Muscle of arm (tissue), 12 donors: ENCODE measurements around the gene PVALB. TPM values are rescaled to one million over a fixed set of nuclear protein-coding genes. Genes with fewer than 3 reads are reported as not detected.
A peak's percentile ranks its signal among the peaks of the same experiment; 100 is the strongest.

Source experiments
- DNase-seq: peaks from one replicate; pipeline ENCODE4 v3.0.0-alpha.2; 2013
- polyA plus RNA-seq, 12 donors: library from polyadenylated mRNA; unstranded; fragments of 120-200 nt; gene quantifications; one replicate each; pipeline ENCODE4 v1.2.1, GENCODE V29; 2013; ENCODE audit not compliant: insufficient read length in 12 of 12

Gene PVALB
- polyA plus RNA-seq, 12 donors, result 2.8 to 26.3 (median 15.3) TPM; not detected in 2

DNA sequence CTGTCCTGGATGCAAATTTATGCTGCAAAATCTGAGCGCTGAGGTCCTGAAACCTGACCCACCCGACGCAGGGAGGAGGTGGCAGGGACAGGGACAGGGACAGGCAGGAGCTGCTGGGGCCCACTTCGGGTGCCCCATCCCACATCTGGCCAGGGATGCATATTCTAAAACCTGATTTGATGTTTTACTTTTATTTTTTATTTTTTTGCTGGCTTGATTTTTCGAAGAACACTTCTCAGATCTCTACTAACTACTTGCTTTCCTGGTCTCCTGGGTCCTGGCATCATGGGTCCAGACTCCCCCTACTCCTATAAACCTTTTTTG is 652 bp upstream of the PVALB start:
- no peak for DNase-seq

DNA sequence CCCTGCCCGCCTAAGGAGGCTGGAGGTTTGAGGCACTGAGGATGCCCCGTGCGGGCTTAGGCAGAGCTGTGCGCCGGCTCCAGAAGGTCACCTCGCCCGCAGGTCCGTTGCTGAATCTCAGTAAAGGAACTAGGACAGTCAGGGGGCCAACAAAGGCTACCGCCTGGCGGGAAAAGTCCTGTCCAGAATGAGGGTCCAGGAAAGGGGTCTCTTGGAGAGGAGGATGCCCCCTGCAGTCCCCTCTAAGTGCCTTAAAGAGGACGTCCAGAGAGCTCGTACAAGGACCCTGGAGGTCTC is 548 bp downstream of the PVALB start:
- no peak for DNase-seq

GRCh38 chr22:36815558-36816338 is 1.1 kb downstream of the PVALB start:
- no peak for DNase-seq

GRCh38 chr22:36814801-36815200 is 2.0 kb downstream of the PVALB start:
- no peak for DNase-seq

GRCh38 chr22:36811094-36811800 is 5.6 kb downstream of the PVALB start:
- DNase-seq, result no peak

- DNase-seq, result no peak
These were observed 7.5 kb downstream of the PVALB start for GRCh38 chr22:36809351-36809750.

DNA sequence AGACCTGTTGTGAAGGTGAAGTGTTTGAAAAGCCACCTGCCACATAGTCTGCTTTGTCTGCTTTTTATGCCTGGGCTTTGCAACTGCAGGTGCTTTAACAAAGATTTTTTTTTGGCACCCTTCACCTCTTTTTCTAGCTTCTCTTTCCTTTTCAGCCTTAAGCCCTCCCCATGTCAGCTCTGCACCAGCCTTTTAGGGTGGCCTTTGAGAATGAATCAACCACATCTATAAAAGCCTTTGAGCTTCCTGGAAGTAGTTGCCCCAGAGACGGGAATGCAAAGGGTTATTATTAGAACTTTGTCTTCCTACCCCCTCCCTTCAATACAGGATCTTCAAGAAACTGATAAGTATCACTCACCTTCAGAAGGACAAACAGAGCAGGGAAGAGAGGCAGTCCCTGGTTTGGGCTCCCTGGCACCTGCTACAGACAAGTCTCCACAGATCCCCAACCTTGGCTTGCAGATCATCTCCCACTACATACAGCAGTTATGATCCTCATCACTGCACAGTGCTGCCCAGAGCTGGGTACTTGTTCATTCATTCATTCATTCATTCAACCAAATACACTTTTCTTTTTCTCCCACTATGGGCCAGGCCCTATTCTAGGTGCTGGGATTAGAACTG is 8.0 kb downstream of the PVALB start:
- no peak for DNase-seq

GRCh38 chr22:36807627-36808026 is 9.2 kb downstream of the PVALB start:
- no peak for DNase-seq

- DNase-seq, result no peak
These were observed 10.0 kb downstream of the PVALB start for GRCh38 chr22:36806835-36807234.

- DNase-seq, result no peak
These were observed 13.5 kb downstream of the PVALB start for GRCh38 chr22:36803358-36803757.

DNA sequence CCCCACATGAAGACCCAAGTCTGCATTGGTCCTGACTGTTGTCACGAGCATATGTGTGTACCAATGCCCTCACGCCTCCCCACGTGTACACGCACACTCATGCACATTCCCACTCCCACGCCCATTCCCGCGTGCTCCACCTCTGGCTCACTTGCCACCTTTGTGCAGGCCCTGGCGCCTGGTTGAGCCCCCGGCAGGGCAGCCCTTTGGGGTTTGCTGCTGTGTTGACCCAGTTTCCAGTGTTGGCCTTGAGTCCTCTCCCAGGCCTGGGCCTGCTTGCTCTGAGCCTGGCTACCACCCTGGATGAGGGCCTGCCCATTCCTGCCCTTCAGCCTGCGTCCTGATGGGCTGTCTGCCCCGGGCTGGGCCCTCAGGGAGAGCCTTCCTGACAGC is 18.2 kb downstream of the PVALB start:
- no peak for DNase-seq

DNA sequence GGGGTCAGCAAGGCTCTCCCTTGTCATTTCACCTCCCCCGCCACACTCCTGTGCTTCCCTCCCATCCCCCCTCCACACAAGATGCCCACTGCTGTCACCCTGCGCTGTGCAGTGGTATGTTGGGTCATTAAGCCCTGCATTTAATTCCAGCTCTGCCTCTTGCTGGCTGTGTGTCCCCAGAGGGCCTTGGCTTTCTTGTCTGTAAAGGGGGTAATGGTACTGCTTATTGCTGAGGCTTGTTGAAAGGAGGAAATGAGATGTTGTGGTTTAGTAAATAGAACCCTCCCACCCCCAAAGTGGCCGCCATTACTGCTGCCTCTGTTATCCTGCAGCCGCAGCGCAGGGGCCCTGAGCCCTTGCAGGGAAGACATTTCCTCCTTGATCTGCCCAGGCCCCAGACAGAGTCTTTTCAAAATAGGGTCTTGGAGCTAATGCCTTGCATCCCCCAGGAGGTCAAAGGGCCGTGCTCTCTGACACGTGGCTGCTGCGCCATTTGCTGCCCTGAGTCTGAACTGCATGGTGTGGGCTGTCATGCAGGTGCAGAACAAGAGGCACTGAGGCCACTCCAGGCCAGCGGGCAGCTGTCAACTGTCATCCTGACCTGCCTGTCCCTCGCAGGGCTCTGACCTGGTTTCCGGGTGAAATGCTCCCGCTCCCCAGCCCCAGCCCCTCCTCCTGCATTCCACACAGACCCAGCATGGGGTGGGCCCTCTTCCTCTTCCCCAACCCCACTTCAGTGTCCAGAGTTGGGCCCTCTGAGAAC is 18.7 kb downstream of the PVALB start:
- DNase-seq, result no peak

DNA sequence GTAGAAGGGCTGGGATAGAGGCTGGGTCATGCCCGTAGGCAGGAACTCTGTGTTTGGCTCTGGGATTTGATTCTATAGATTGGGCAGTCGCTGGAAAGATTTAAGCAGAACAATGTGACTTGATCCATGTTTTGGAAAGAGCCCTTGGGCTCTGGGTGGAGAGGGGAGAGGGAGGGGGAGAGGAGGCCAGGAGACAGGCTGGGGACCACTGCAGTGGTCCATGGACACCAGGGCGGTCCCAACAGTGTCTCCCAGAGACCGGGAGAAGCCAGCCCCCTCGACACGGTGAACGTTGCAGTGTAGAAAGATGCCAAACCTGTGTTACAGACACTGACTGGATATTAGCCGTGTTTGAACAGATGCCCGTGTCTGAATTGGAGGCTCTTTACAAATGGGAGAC is 19.5 kb downstream of the PVALB start:
- DNase-seq, result no peak

GRCh38 chr22:36796552-36797175 is 20.2 kb downstream of the PVALB start:
- no peak for DNase-seq

DNA sequence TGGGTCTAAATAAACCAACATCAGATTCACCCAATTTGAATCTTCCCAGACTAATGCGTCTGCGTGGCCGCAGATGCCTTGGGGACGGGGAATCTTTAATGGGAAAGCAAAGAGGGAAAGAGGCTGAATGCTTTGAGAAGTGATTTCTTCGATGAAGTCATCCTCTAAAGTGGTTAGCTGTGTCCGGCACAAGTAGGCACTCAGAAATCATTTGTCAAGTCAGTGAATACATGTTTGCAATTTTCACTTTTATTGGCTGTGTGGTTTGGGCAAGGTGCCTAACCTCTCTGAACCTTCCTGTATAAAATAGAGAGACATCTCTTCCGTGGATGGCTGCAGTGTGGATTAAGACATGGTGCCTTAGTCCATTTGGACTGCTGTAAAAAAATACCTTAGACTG is 21.2 kb downstream of the PVALB start:
- DNase-seq, result no peak

GRCh38 chr22:36790648-36791047 is 26.2 kb downstream of the PVALB start:
- DNase-seq, result no peak

DNA sequence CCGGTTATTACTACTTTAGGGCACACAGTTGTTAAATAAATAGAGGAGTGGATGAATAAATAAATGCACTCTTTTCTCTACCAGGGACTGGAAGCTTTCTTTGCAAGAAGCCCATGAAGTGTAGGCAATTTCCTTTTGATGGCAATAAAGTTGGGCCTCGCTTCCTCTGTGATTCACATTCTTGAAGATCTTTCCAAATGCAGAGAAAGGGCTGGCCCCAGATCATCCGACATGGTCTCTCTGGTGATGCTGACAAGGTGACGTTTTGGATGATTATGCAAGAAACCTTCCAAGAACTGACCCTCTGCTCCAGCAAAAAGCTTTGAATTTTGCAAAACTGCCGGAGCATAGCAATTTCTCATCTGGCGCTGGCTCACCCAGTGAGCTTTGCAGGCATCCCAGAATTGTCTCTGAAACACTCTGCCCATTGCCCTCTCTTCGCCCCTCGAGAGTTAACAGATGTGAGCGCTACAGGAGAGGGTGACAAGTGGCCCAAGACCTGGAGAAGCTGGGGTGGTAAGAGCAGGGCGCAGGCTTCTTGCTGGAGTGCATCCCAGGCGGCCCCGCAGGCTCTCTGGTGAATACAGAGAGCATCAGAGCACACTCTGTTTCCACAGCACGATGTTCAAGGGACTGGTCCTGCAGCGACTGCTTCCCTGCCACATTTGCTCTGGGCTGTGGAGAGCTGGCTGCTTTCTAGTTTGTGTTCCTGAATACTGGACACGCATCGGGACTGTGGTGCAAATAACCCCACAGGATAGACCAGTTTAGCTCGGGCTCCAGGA is 29.4 kb downstream of the PVALB start:
- no peak for DNase-seq

- no peak for DNase-seq
These were observed 33.1 kb downstream of the PVALB start for GRCh38 chr22:36783743-36784142.

DNA sequence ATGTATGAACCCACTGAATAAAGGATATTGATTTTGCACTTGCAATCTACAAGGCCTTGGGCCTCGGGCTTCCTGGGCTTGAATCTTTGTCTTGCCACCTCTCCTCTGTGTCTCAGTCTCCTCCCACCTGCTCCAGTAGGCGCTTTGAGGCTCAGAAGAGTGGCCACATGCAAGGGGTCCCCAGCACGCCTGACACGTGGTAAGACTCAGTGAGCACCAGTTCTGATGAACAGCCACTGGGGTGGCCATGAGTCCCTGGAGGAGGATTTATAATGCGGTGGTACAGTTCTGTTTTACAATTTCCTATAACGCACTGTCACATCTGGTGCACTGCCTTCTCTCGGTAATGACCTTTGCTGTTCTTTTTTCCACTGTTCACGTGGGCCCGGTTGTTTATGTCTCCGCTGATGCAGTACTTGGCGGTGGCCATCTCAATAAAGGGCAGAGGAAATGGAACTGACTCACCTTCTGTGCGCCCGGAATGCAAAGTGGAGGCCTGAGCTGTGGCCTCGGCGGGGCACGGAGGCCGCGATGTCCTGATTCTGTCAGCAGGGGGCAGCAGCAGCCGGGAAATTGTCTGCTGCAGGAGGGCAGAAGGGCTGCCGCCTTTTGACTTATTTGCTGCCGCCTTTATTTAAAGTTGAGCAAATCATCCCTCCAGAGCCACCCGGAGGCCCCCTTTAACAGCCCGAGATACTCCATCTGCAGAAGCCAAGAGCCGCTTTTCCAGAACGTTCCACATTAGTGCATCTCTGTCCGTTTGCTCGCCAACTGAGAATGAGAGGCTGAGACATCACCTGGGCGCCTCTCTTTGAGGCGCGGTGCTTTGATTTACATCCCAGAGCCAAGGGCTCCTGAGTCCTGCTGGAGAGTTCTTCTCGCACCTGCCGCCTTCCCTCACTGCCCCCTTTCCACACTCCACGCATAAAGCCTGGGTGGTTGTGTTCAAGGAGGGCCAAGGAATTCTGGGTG is 34.9 kb downstream of the PVALB start:
- peak; percentile 63 for DNase-seq

GRCh38 chr22:36778020-36778419 is 38.8 kb downstream of the PVALB start:
- no peak for DNase-seq
